ENCODE data around the gene LAMC2.

The LAMC2 gene

DNA sequence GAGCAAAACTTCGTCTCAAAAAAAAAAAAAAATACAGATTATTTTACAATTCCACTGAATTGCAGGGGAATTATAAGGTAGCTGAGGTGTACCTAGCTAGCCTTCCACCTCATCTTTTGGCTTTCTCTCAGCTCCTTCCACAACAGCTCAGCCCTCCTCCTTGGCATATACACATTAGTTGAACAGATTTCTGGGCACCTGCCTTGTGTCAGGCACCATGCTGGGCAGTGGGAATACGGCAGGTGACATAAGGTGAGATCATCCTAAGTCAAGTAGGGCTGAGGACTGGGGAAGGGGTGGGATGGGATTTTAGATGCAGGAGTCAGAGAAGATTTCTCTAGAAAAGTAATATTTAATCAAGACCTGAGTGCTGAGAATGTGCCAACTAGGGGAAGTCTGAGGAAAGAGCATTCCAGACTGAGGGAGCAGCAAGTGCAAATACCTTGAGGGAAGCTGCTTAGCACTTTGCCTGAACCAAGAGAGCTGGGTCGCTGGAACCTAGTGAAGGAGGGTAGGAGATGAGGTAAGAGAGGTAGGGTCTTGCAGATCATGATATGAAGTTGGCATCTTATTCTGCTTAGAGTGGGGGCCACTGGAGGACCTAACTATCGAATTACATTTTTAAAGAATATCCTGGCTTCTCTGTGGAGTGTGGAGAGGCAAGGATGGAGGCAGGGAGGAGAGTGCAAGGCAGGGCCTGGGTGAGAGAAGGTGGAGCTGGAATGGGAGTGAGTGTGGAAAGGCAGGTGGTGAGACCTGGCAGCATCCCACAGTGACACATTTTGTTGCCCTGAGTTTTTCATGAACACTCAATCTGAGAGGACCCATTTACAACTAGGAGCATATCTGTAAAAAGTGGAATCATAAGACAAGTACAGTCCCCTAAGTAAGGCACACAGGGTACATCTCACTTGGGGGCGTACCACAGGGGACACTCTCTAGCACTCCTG lies 28.2 kb downstream of the LAMC2 start:
- no peak for DNase-seq (ENCODE audit: low read depth)

DNA sequence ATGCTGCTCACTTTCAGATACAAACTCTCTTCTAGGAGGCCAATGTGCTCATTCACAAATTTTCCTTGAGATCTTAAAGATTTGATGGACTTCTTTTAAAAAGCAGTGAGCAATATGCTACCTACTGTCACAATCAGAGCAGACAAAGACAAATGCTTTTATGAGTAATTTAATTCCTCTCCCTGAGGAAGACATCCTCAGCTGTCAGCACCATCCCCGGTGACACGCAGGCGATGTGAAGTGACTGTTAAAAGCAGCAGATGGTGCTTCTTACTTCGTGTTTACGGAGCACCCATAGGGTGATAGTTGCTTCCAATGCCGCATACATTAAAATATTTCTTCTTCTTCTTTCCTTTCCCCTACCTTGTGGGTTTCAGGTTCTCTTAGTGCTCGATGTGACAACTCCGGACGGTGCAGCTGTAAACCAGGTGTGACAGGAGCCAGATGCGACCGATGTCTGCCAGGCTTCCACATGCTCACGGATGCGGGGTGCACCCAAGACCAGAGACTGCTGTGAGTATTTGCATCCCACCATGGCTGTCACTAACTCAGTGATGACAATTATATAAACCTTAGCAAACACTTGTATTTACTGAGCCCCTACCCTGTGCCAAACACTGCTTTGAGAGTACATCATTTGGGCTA lies 29.1 kb downstream of the LAMC2 start:
- DNase-seq (ENCODE audit: low read depth) = no peak

DNA sequence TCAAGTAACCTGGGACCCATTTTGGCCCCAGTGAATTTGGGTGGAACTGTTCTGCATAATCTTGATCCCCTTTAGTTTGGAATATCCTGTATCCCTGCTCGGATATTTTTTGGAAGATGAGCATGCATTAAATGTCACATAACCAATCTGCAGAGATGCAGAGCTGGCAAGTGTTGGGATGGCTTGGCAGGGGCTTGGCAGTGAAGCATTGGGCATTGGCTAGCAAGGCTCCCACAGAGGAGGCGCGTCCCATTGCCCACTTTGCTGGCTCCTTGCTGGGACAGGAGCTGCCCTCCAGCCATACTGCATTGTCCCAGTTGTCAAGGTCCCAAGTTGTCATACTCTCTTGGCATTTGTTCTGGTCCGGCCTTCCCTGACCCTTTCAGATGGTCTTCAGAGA lies 29.9 kb downstream of the LAMC2 start:
- DNase-seq (ENCODE audit: low read depth) = no peak

DNA sequence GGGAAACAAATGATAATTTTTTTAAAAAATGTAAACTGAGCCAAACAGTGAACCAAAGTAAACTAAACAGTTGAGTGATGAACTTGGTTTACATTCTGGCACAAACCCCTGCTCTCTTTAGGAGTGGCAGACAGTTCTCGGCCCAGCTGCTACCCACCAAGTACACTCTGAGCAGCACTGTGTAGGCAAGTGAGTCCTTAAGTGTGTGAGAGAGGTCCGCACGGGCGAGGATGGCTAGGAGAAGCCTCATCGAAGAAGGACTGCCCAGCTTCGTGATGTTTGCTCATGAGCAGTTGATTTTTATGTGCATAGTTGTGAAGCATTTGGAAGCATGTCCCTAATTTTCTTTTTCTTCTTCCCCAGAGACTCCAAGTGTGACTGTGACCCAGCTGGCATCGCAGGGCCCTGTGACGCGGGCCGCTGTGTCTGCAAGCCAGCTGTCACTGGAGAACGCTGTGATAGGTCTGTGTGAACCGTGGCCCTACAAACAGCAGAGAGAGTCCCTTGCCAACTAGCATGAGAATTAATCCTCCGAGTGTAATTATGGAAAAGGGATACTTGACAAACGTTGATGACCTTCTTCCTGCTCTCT lies 32.1 kb downstream of the LAMC2 start:
- DNase-seq (ENCODE audit: low read depth) = no peak

DNA sequence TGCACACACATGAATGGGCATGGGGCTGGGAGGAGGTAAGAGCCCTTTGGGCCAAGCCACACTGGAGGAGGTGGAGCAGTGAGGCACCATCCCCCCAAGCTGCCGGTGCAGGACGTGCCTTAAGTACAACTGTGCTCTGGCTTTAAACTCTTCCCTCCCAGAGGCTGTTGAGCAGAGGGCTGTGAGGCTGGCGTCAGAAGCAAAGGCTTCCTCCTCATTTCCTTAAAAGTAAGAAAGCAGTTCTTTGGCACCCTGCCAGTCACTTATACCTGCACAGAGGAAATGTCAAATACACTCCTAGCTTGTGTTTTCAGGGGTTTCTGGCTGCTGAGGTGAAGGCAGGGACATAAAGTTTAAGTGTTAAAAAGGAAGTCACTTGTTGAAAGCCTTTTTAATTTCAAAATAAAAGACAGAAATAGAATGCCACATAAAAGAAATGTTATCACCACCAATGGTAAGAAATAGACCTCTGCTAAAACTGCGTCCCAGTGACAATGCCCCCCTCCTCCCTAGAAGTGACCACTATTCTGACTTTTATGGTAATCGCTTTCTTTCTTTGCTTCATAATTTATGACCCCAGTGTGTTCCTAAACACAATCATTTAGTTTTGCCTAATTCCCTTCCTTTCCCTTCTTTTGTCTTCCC lies 33.0 kb downstream of the LAMC2 start:
- DNase-seq (ENCODE audit: low read depth) = no peak

DNA sequence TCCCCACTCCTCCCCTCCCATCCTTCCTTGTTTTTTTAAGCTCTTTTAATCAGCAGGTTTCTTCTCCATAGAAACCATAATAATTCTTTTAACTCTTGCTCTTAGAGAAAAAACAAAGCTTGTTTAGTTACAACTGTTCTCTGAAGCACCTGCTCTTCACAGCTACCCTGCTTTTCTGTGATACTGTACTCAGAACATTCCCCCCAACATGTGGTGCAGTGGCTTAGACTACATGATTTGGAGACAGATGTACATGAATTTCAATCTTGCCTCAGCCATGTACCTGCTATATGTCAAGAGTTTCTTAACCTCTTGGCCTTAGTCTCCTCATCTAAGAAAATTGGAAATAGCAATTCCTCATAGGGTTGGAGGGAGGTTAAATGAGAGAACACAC lies 33.5 kb downstream of the LAMC2 start:
- DNase-seq (ENCODE audit: low read depth) = no peak

DNA sequence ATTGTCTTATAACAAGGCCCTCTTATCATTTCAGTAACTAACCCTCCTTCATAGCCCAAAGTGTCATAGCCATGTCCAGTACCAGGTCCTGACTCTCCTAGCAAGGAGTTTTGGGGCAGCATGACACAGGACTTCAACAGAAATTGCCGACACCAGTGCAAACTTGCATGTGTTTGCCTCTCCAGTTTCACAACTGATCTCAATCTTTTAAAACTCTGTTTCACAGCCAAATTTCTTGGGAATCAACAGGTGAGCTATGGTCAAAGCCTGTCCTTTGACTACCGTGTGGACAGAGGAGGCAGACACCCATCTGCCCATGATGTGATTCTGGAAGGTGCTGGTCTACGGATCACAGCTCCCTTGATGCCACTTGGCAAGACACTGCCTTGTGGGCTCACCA lies 36.8 kb downstream of the LAMC2 start:
- DNase-seq (ENCODE audit: low read depth) = no peak

DNA sequence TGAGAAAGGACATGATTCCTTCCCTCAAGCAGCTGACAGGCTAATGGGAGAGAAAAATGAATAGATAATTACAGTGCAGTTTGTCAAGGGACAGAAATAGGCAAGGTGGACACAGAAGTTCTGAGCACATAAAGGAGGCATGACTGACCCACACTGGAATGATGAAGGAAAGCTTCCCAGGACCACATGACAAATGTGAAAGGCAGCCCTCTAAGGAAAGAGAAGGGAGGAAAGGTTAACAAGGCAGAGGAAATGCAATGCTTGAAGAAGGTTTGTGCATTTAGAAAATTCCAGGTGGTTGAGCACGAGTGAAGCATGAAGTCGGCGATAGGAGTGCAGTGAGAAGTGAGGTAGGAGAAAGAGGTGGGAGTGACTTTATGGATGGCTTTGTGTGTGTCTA lies 37.4 kb downstream of the LAMC2 start:
- DNase-seq (ENCODE audit: low read depth) = peak; percentile 42

DNA sequence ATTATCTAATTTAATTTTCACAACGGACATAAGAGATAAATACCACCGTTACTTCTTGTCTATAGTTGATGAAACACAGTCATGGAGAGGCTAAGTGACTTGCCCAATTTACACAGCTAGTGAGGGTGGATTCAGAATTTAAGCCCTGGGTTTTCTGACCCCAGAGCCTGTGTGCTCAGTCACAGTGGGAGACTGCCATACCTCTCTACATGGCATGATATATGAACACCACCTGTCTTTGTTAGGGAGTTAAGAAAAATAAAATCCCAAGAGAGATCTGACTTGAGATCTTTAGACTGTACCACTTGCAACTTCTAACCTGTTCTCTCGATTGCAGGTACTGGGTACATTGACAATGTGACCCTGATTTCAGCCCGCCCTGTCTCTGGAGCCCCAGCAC lies 40.3 kb downstream of the LAMC2 start:
- DNase-seq (ENCODE audit: low read depth) = no peak

DNA sequence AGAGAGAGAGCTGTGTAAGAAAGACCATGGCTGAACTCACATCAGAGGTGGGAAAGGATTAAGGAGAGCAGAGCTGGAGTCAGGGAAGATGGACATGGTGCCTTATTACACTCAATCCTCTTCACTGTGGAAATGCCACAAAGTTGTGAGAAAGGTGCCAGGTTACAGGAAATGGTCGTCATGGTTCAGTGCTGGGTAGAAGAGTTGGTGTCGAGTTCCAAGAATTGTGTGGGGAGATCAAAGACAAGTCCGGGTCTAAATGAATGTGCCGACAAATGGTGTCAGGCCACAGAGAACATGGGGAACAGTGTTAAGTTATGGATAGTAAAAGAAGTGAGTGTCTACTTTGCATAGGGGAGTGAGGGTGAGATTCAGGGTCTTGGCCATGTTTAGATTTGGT lies 40.9 kb downstream of the LAMC2 start:
- DNase-seq (ENCODE audit: low read depth) = no peak

DNA sequence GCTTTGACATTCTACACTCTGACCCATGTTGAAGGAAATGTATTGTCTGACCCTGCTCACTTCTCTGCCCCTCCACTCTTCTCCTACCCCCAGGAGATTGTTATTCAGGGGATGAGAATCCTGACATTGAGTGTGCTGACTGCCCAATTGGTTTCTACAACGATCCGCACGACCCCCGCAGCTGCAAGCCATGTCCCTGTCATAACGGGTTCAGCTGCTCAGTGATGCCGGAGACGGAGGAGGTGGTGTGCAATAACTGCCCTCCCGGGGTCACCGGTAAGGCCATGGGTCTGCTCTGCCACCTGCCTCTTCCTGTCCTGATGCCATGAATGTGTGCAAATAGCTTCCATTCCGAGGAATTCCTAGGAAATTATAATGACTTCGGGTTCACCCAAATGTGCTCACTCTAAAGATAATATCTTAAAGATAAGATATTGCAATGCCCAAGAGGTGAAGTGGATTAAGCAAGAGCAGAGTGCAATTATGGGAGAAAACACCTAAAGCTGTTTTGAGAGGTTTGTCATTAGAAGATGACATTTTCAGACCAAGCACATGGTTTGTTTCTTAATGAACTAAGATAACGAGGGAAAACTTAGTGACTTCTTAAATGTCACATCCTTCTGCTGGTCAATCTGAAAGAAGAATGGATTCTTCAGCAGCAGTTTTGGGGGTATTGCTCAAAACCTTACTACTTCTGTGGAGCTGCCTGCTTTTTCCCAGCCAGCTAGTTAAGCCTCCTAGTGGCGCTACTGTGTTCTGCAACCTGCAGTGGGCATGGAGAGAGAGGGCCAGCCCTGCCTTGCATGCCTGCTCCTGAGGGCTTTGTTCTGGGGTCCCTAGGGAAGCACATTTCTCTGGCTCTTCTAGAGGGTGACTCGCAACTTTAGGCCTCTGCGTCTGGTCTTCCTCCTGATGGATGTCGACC lies 41.6 kb downstream of the LAMC2 start:
- DNase-seq (ENCODE audit: low read depth) = peak; percentile 72

DNA sequence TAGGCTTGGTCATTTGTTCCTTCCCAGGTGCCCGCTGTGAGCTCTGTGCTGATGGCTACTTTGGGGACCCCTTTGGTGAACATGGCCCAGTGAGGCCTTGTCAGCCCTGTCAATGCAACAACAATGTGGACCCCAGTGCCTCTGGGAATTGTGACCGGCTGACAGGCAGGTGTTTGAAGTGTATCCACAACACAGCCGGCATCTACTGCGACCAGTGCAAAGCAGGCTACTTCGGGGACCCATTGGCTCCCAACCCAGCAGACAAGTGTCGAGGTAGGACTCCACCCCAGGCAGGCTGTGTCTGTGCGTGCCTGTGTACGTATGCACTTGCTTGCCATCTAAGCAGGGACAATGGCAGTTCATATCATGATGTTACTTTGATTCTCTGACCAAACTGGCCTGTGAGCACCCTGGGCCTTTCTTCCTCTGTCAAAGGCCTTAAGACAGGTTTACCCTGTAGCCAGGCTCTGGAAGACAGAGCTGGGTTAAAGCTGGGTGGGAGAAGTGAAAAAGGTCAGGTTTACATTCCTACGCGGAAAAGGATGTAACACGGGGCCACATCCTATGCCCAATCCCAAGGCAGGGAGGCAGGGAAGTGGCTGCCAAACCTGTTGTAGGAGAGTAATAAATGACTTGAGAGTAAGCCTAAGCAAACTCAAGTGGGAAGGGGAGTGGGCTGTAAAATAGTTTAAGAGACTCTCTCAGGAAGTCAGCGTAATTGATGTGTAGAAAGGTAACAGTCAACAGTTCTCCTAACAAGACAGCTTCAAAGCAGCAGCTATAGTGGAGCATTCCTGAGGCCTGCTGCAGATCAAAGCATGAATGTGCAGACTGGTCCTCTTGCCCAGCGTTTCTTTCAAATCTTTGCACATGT lies 42.5 kb downstream of the LAMC2 start:
- no peak for DNase-seq (ENCODE audit: low read depth)

DNA sequence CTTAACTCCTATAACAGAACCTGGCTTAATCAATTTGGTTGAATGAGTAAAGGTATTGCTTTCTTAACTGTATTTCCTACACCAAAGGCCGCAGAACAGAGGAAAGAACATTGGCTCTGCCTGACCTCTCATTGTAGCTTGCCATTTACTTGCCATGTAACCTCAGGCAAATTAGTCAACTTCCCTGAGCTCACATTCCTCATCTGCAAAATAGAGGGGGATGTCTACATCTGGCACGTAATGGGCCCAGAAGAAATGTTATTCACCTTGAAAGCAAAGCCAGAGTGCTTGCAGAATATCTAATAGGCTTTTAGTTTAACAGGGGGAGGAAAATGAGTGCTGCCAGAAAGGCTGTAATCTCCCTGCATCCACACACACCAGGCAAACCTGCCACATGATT lies 44.3 kb downstream of the LAMC2 start:
- peak; percentile 95 for DNase-seq (ENCODE audit: low read depth)

DNA sequence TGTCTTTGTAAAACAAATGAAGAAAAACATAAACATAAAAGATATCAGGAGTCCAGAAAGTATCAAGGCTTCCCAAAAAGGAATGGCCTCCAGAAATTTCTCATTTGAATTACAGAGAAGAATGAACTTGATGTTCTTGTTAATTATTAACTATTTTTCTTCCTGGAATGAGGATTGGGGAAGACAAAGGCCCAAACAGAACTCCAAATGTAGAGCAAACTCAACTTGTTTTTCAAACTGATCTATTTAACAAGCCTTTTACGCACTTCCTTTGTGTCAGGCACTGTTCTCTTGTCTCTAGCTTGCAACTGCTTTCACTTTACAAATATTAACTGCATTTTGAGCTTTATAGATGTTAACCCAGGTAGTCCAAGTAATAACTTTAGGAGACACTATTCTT lies 45.5 kb downstream of the LAMC2 start:
- DNase-seq (ENCODE audit: low read depth) = no peak

DNA sequence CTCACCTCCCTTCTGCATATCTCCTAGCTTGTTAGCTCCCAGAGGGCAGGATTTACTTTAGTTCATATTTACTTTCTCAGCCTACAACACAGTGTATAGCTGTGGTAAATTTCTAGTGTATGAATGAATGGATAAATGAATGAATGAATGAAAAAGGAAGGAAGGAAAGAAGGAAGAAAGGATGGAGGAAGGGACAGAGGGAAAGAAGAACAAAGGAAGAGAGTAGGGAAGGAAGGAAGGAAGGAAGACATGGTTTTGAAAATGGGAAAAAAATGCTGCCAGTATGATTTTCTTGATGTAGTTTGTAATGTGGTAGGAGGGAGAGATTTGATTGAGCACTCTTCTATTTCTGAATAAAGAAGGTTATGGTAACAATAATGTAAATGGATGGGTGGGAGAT lies 47.0 kb downstream of the LAMC2 start:
- DNase-seq (ENCODE audit: low read depth) = no peak

DNA sequence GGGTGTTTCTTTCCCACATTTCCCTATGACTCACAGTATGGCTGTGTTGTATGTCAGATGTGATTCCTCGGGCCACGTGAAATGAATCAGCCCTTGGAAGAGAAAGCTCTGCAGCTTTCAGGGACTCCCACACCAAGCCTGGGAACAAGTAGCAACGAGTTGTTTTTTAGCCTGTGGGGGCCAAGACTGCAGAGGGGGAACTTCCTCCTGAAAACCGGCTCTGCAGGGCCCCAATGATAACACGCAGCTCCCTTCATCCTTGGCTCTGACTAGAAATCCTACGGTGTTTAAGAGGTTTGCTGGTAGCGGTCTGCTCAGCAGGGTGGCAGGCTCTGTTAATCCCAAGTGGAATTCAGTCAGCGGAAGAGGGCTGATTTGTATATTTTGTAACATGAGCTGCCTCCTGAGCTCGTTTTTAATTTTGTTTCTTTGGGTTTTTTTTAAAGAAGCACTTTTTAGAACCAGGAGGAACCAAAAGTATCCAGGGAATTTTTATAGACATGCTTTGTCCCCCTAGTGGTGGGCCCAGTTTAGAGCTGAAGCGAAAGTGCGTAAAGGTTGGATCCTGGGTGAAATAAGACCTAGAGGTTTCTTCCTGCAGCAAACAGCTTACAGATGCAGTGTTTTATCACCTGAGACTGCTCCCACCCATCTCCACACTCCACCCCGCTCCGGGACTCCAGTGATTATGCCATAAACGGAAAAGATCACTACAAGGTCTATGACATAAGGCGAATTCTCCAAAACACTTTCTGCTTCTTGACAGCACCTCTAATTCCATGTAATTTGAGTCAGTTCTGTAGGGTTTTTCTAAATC lies 48.8 kb downstream of the LAMC2 start:
- DNase-seq (ENCODE audit: low read depth) = peak; percentile 99

DNA sequence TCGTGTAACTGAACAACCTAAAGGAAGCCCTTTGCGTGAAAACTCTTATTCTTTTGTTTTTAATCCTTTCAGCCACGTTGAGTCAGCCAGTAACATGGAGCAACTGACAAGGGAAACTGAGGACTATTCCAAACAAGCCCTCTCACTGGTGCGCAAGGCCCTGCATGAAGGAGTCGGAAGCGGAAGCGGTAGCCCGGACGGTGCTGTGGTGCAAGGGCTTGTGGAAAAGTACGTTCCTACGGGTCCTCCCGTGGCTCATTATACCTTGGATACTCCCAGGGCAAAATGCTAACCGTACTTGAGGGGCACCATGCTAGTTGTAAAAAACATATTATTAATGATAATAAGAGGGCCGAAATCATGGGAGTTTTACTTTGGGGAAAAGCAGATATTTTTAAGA lies 49.4 kb downstream of the LAMC2 start:
- DNase-seq (ENCODE audit: low read depth) = no peak

DNA sequence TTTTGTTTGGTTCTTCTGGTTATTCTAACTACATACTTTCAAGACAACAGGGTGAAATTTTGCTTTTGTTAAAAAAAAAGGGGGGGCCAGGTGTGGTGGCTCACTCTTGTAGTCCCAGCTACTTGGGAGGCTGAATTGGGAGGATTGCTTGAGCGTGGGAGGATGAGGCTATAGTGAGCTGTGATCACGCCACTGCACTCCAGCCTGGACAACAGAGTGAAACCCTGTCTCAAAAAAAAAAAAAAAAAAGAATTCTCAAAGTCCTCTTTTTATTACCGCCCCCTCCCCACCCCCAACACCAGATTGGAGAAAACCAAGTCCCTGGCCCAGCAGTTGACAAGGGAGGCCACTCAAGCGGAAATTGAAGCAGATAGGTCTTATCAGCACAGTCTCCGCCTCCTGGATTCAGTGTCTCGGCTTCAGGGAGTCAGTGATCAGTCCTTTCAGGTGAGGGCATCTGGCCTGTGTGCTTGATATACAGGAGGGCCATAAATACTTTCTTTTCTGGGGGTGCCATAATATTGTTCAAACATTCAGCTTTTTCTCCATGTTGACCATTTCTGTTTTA lies 50.2 kb downstream of the LAMC2 start:
- no peak for DNase-seq (ENCODE audit: low read depth)

DNA sequence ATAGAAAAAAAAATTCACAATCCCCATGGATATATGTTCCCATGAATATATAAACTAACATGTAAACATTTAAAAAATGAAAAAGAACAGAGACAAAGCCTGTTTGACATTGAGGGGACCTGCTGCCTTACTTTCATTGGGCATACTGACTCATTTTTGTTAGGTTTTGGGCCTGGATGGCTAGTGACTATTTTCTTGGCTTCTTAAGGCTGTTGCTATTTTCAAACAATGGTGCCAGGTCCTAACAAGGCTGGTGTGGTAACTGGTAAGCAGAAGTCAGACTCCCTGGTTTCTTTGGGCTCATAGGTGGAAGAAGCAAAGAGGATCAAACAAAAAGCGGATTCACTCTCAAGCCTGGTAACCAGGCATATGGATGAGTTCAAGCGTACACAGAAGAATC lies 51.0 kb downstream of the LAMC2 start:
- no peak for DNase-seq (ENCODE audit: low read depth)

Data from ELR (cell line).